NCI-H345 treated with DMSO at 0.1 percent for 48 hours (cell line): ENCODE measurements around the gene LARGE1.

Source experiments
- DNase-seq: peaks from one replicate; lab custom pipeline; 2025; ENCODE audit not compliant: unreplicated experiment; lab: John Stamatoyannopoulos, UW

Gene LARGE1

GRCh38 chr22:33828302-33828701 is 92.0 kb downstream of the LARGE1 start:
- no peak for DNase-seq

GRCh38 chr22:33825761-33826160 is 94.5 kb downstream of the LARGE1 start:
- no peak for DNase-seq

GRCh38 chr22:33823552-33823951 is 96.7 kb downstream of the LARGE1 start:
- no peak for DNase-seq

GRCh38 chr22:33821290-33821689 is 99.0 kb downstream of the LARGE1 start:
- no peak for DNase-seq

- no peak for DNase-seq
Measured at GRCh38 chr22:33819743-33820142, 100.5 kb downstream of the LARGE1 start.

GRCh38 chr22:33817512-33818127 is 102.7 kb downstream of the LARGE1 start:
- no peak for DNase-seq

GRCh38 chr22:33812360-33812977 is 107.8 kb downstream of the LARGE1 start:
- DNase-seq: no peak

- no peak for DNase-seq
Measured at GRCh38 chr22:33811686-33812085, 108.6 kb downstream of the LARGE1 start.

GRCh38 chr22:33811208-33811607 is 109.1 kb downstream of the LARGE1 start:
- no peak for DNase-seq

GRCh38 chr22:33807470-33807869 is 112.8 kb downstream of the LARGE1 start:
- DNase-seq: no peak

GRCh38 chr22:33806191-33806590 is 114.1 kb downstream of the LARGE1 start:
- DNase-seq: no peak

GRCh38 chr22:33803371-33804282 is 116.6 kb downstream of the LARGE1 start:
- no peak for DNase-seq

GRCh38 chr22:33798401-33798800 is 121.9 kb downstream of the LARGE1 start:
- no peak for DNase-seq

- peak; percentile 94 for DNase-seq
Measured at GRCh38 chr22:33796494-33796893, 123.8 kb downstream of the LARGE1 start.

GRCh38 chr22:33793475-33793874 is 126.8 kb downstream of the LARGE1 start:
- no peak for DNase-seq

GRCh38 chr22:33792832-33793231 is 127.4 kb downstream of the LARGE1 start:
- DNase-seq: no peak

GRCh38 chr22:33789690-33790253 is 130.5 kb downstream of the LARGE1 start:
- no peak for DNase-seq

- no peak for DNase-seq
Measured at GRCh38 chr22:33788927-33789326, 131.3 kb downstream of the LARGE1 start.

GRCh38 chr22:33787645-33788456 is 132.4 kb downstream of the LARGE1 start:
- no peak for DNase-seq

- DNase-seq: no peak
Measured at GRCh38 chr22:33786149-33786548, 134.1 kb downstream of the LARGE1 start.
